HG02943 (cell line): Measurements from ENCODE around the gene LRRC61.

Experiments used
- ATAC-seq: cut with Tn5 transposase; IDR thresholded peaks from one replicate; pipeline ENCODE4 v1.9.1; 2021; ENCODE audit warnings: mild to moderate bottlenecking, low read depth, moderate library complexity; ENCODE audit not compliant: unreplicated experiment

The LRRC61 gene

DNA sequence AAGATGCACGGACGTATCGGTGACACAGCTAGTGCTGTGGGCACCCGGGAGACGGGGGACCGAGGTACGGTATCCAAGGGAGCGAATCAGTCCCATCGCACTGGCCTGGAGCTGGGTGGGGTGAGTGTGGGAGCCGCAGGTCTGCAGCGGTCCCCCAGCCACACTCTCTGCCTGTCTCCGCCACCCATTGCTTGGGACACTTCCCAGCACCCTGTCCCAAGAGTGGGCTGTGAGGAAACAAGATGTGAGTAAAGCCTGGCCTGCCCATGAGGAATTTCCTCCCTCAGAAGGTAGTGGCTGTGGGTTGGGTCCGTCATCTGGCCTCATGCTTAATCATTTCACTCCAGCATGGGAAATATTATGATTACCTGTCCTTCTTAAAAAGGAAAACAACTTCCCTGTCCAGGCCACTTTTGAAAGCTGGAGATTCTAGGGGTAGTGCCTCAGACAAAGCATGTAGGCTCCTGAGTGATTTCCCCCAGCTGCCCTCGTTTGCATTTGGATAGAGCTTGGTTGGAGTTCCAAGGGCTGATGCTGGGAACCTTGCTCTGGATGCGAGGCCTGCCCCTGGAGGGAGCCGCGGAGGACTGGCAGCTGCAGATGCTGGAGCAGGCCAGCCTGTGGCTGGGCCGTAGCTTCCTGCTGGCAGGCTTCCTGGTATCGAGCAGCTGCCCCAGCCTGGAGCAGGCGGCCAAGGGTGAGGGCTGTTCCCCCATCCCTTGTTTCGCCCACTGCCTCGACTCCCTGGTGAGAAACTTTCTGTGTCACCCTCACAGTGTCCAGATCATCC, 6.4 kb downstream of the LRRC61 start:
- ATAC-seq, result no peak

DNA sequence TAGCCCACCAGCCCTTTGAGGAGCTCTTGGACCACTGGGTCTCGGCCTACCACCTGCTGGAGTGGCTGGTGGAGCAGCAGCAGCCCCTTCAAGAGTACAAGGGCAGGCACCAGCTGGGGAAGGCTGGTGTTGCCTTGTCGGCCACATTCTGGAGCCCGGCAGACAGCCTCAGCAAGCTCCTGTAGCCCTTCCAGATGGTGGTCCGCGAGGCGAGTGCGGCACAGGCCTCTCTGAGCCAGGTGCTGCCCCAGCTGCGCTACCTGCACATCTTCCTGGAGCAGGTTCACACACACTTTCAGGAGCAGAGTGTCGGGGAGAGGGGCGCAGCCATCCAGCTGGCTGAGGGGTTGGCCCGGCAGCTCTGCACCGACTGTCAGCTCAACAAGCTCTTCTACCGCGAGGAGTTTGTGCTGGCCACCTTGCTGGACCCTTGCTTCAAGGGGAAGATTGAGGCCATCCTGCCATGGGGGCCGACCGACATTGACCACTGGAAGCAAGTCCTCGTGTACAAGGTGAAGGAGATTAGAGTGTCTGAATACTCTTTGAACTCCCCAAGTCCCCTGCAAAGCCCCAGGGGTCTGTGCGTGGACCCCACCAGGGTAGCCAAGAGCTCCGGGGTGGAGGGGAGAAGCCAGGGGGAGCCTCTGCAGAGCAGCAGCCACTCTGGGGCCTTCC, 7.2 kb downstream of the LRRC61 start:
- no peak for ATAC-seq

DNA sequence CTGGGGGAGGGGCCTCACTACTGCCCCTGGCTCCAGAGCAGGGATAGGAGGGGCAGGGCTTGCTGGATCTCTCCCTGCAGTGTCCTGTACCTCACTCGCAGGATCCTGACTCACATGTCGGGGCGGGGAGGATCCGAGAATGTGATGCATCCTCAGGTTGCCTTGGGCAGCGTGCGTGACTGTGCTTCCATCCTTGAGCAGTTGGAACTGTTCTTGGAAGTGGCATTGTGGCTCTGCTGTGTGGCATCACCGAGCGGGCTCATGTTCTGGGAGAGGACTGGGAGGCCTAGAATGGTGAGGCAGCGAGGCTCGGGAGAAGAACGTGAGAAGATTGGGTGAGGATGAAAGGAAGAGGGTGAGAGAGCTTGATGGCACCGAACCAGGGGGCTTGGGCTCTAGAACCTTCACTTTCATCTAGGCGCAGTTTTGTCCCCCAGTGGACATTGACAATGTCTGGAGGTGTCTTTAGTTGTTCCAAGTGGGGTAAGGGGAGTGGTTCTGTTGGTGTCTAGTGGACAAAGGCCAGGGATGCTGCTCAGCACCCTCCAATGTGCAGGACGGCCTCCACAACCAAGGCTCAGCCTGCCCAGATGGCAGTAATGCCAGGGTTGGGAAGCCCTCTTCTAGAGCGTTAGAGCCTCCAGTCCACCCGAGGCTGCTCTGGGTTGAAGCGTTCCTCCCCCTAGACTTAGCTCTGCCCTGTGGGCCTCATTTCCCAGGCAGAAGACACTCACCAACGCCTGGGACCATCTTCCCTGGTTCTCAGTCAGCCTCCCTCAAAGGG, 9.9 kb downstream of the LRRC61 start:
- ATAC-seq, result no peak

DNA sequence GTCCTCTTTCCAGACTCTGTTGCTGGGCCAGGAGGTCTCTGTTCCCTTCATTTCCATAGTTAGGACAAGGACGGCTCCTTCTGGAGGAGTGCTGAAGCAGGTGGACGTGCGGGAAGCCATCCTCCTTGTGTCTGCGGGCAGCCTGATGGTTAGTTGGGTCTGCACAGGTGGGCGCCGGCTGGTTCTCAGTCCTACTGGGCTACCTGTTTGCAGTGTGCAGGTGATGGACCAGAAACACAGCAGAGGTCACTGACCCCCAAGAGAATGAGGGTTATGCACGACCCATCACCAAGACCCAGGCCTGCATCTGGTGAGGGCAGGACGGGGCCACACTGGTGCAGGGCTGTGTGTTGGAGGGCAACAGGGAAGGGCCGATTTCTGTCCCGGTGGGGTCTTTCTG, 10.5 kb downstream of the LRRC61 start:
- no peak for ATAC-seq

- ATAC-seq, result no peak
These were observed 11.0 kb downstream of the LRRC61 start for GRCh38 chr7:150334108-150334507.

DNA sequence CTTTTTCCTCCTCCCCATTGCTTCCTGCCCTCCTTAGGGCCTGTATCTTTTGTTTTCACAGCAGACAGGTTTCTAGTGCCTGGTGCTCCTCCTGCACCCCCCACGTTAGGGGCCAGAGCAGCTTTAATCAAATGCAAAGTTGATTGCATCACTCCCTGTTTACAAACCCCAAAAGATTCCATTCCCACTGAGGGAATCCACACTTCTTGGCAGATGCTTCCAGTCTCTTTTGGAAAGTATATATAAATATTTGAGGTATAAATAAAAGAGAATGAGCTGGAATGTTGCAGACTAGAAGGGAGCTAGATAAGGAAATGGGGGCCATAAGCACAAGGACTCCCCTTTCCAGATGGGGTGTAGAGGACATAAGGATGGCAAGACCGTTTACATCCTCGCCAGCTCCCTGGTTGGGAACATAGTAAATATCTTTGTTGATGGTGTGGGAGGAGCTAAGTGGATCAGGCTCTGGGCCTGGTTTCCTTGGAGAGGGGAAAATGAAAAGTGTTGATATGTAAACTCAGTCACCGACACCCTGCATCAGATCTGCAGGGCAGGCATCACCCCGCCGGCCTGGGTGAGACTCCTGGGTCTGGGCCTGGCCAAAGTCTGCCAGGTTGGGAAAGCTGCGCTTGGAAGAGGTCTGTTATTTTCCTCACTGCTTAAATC, 12.1 kb downstream of the LRRC61 start:
- no peak for ATAC-seq

GRCh38 chr7:150335774-150336112, 12.6 kb downstream of the LRRC61 start:
- no peak for ATAC-seq

- no peak for ATAC-seq
These were observed 13.6 kb downstream of the LRRC61 start for GRCh38 chr7:150336746-150337145.

GRCh38 chr7:150337179-150337578, 14.0 kb downstream of the LRRC61 start:
- no peak for ATAC-seq

DNA sequence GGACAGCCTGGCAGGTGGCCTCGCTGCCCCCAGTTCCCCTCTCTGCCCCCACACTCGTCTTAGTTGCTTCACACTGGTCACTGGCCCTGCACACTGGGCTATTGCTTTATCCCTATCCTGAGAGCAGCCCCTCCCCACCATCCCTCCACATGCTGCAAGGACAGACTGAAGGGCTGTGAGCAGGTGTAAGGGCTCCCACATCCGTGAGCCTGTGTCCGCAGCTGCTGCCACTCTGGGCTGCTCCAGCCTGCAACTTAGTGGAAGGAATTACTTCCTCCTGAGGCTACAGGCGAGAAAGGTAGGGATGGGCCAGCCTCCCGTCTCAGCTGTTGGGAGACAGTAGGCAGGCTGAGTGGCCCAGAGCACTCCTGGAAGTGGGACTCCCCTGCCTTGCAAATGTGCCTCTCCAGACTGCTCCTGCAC, 14.5 kb downstream of the LRRC61 start:
- ATAC-seq, result no peak

DNA sequence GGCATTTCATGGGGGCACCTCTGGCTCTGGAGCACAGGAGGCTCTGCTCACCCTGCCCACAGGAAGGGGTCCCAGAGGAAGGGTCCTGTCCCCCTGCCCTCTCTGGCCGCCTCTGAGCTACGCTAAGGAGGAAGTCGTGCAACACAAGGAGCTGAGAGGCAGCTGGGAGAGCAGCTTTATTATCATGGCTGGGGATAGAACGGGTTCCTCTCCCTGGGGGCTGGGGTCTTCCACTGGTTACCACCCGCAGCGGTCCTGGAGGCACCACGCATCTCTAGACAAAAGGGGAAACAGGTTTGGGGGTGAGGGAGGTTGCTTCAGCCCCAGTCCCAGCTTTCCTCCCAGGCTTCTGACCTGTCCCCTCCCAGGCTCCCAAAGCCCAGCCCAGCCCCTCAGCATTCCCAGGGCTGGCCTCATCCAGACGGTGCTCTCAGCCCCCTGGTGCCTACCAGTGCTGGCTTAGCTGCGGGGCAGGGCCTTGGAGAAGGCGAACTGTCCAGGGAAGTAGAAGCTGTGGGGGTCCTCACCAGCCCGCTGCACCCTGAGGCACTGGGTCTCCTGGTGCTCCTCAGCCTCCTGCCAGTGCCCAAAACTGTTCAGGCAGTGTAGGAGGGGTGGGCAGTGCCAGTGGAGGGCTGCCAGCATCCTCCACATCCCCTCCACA, 15.1 kb downstream of the LRRC61 start:
- no peak for ATAC-seq

- no peak for ATAC-seq
These were observed 16.3 kb downstream of the LRRC61 start for GRCh38 chr7:150339409-150339809.

DNA sequence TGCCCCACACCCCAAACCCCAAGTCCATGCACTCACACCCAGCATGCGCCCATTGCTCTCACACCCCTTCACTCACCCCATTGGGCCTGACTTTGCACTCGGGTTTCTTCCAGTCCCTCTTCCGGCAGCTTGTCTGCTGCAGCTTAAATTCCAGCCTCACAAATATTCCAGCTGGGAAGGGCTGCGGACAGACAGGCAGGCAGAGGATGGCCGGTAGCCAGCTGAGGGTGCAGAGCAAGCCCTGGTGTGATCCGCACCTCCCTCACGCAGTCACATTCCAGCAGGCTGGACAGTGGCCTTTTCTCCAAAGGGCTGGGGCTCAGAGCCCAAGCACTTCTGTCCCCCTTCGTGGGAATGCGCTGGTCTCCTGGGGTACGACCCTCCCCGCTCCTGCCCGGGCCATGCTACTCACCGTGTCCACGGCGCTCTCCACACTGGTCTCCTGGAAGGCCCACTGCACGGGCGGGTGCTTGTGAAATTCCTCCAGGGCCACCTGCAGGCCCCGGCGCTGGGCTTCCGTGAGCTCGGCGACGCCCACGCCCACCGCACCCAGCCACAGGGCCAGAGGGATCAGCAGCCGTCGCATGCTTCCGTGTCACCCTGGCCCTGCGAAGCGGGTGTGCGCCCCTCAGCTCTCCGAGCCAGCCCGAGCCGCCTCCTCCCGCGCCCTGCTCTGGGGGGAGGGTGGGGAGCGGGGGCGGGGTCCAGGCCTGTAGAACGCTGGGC, 17.0 kb downstream of the LRRC61 start:
- no peak for ATAC-seq

DNA sequence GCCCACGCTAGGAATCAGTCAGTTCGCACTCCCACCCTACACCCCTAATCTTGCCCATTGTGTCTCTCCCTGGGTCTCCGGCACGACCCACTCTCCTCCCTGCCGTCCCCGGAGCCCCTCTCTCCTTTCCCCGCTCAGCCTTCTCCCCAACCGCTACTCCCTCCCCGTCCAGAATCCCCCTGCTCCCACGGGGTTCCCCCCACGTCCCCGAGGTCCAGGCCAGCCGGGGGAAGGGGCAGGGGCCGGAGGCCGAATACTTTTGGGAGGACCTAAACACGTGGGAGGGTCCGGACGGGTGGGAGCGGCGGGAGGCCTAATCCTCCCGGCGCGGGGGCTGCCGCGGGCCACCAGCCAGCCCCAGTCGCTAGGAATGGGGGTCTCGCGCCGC, 17.7 kb downstream of the LRRC61 start:
- ATAC-seq, result no peak

DNA sequence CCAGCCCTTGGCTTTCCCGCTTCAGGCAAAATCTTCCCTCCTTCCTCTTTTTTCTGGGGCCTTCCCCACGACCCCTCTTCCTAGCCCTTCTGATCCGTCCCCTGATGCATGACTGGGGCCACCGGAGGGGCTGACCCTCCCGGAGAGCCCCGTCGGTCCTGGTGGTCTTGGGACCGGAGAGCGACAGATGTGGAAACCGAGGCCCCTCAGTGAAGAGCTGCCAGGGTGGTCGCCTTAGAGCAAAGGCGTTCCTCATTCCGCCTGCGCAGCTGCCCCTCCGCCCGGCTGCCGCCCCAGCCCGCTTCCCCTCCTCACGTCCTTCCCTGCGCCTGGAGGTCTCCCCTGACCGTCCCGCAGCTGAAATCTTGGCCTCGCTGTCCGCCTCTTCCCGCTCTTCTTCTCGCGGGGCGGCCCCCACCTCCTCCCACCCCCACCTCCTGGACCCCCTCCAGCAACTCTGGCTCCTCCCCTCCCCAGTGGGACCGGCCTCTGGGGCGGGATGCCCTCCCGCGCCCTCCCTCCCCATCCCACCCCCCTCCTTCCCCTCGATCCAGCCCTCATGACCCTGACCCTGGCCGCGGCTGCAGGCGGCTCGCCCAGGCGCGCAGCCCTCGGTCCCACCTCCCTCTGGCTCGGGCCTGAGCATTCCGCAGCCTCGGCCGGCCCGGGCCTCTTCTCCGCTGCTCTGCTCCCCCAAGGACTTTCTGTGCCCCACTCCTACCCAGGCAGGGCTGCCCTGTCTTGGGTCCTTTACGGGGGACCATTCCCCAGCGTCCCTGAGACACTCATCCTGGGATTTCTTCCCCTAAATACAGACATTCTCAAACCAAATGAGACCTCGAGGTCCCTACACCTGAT, 18.3 kb downstream of the LRRC61 start, which contains the start of gene RARRES2:
TSS of gene RARRES2 (minus strand) at position 367 of the 858 bp plus-strand sequence. CDS start 1,020 bp downstream, outside the sequence.
- no peak for ATAC-seq

DNA sequence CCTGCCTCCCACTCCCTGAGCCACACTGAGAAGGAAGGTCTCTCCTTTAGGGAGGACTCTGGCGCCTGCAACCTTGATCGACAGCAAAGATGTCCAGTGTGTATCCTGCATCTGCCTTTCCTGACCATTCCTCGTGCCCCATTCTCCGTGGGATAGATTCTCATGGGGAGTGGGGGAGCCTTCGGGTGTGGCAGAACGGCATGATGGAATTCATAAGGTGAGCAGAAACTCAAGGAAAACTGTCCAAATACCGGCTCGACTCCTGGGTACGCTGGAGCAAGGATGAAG, 18.9 kb downstream of the LRRC61 start:
- ATAC-seq, result no peak

GRCh38 chr7:150343225-150343624, 20.1 kb downstream of the LRRC61 start:
- no peak for ATAC-seq

GRCh38 chr7:150344299-150344698, 21.1 kb downstream of the LRRC61 start:
- ATAC-seq, result no peak

- no peak for ATAC-seq
These were observed 21.9 kb downstream of the LRRC61 start for GRCh38 chr7:150345012-150345411.
